Measurements from ENCODE around the gene RNF227. TPM values are rescaled to one million over a fixed set of nuclear protein-coding genes. Genes with fewer than 3 reads are reported as not detected.
A peak's percentile ranks its signal among the peaks of the same experiment; 100 is the strongest.

RNF227 gene
- total RNA-seq, 1 donor from 2014 or later, result 4.0 TPM

DNA sequence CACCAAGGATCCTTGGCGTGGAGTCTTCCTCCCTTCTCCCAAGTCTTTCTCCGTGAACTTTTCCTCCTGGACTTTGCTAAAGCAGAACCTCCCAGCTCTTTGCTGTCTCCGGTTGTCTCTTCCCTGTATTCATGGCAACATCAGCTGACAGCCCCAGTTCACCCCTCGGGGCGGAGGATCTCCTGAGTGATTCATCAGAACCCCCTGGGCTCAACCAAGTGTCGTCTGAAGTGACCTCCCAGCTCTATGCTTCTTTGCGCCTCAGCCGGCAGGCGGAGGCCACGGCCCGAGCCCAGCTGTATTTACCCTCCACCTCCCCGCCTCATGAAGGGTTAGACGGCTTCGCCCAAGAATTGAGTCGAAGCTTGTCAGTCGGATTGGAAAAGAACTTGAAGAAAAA is 16.9 kb upstream of the RNF227 start:
- H3K27me3 Mint-ChIP-seq (ENCODE audit: insufficient read depth, low read depth), result peaks cover 7% of the 10 kb centered on the region
- H3K27ac Mint-ChIP-seq, result peak overlapping the region; percentile 97
- Histone ChIP-seq H3K79me2 (ENCODE audit: low read depth) (peaks cover 10% of the 10 kb centered on the region), H3F3A (ENCODE audit: low read depth) (no peaks in the 10 kb centered on the region), H3K4me2 (peak overlapping the region; percentile 86), H4K20me1 (ENCODE audit: low read depth) (peaks cover 21% of the 10 kb centered on the region), H3K27ac (no peak overlapping the region), H3K4me3 (peak overlapping the region; percentile 73), H3K36me3 (no peaks in the 10 kb centered on the region), H3K4me1 (peaks cover 9% of the 10 kb centered on the region), H3K27me3 (peaks cover 17% of the 10 kb centered on the region), H3K9ac (peak overlapping the region; percentile 63), H2AFZ (replicated peaks) (no peak overlapping the region), H3K9me3 (ENCODE audit: low read depth) (no peaks in the 10 kb centered on the region)
- H3K4me1 Mint-ChIP-seq, result peaks cover 49% of the 10 kb centered on the region
- H3K36me3 Mint-ChIP-seq, result peaks cover 21% of the 10 kb centered on the region
- H3K9me3 Mint-ChIP-seq, result no peaks in the 10 kb centered on the region
- TF ChIP-seq EZH2phosphoT487 (IDR thresholded peaks at IDR 0.05), result no peak
- no peak for TF ChIP-seq EZH2 (IDR thresholded peaks at IDR 0.05)
- TF ChIP-seq, protein P1, sequence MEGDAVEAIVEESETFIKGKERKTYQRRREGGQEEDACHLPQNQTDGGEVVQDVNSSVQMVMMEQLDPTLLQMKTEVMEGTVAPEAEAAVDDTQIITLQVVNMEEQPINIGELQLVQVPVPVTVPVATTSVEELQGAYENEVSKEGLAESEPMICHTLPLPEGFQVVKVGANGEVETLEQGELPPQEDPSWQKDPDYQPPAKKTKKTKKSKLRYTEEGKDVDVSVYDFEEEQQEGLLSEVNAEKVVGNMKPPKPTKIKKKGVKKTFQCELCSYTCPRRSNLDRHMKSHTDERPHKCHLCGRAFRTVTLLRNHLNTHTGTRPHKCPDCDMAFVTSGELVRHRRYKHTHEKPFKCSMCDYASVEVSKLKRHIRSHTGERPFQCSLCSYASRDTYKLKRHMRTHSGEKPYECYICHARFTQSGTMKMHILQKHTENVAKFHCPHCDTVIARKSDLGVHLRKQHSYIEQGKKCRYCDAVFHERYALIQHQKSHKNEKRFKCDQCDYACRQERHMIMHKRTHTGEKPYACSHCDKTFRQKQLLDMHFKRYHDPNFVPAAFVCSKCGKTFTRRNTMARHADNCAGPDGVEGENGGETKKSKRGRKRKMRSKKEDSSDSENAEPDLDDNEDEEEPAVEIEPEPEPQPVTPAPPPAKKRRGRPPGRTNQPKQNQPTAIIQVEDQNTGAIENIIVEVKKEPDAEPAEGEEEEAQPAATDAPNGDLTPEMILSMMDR (IDR thresholded peaks at IDR 0.05), result no peak
- peak overlapping the region; percentile 99 for H3K4me3 Mint-ChIP-seq
- DNase-seq (ENCODE audit: low spot score), result peak; percentile 67

- DNase-seq (ENCODE audit: low spot score), result peak; percentile 59
- Histone ChIP-seq H3K27me3 (peaks cover 22% of the 10 kb centered on the region), H4K20me1 (ENCODE audit: low read depth) (peaks cover 21% of the 10 kb centered on the region), H3K4me2 (peak overlapping the region; percentile 86), H3K4me3 (peak overlapping the region; percentile 73), H3K36me3 (no peaks in the 10 kb centered on the region), H2AFZ (replicated peaks) (peak overlapping the region; percentile 79), H3K9me3 (ENCODE audit: low read depth) (no peaks in the 10 kb centered on the region), H3F3A (ENCODE audit: low read depth) (no peaks in the 10 kb centered on the region), H3K4me1 (peaks cover 9% of the 10 kb centered on the region), H3K27ac (no peak overlapping the region), H3K9ac (peak overlapping the region; percentile 63), H3K79me2 (ENCODE audit: low read depth) (peaks cover 10% of the 10 kb centered on the region)
- H3K4me1 Mint-ChIP-seq, result peaks cover 50% of the 10 kb centered on the region
- peaks cover 22% of the 10 kb centered on the region for H3K36me3 Mint-ChIP-seq
- peaks cover 7% of the 10 kb centered on the region for H3K27me3 Mint-ChIP-seq (ENCODE audit: insufficient read depth, low read depth)
- H3K27ac Mint-ChIP-seq, result peak overlapping the region; percentile 97
- TF ChIP-seq EZH2 (IDR thresholded peaks at IDR 0.05), result no peak
- TF ChIP-seq, protein P1 (IDR thresholded peaks at IDR 0.05), result no peak
- no peak for TF ChIP-seq EZH2phosphoT487 (IDR thresholded peaks at IDR 0.05)
- H3K9me3 Mint-ChIP-seq, result no peaks in the 10 kb centered on the region
- peak overlapping the region; percentile 99 for H3K4me3 Mint-ChIP-seq
Measured at GRCh38 chr17:7932483-7932891, 16.4 kb upstream of the RNF227 start.

- Histone ChIP-seq H2AFZ (replicated peaks) (peak within 1 kb of the TSS; percentile 79), H3K27me3 (peaks cover 28% of the 10 kb centered on the region), H3K4me2 (peak within 1 kb of the TSS; percentile 88), H3K9me3 (ENCODE audit: low read depth) (no peaks in the 10 kb centered on the region), H3K79me2 (ENCODE audit: low read depth) (peaks cover 10% of the 10 kb centered on the region), H3K9ac (peak within 1 kb of the TSS; percentile 63), H3K27ac (no peak within 1 kb of the TSS), H3K4me3 (peak within 1 kb of the TSS; percentile 73), H4K20me1 (ENCODE audit: low read depth) (peaks cover 21% of the 10 kb centered on the region), H3K36me3 (no peaks in the 10 kb centered on the region), H3K4me1 (peaks cover 9% of the 10 kb centered on the region), H3F3A (ENCODE audit: low read depth) (no peaks in the 10 kb centered on the region)
- Mint-ChIP-seq H3K4me1 (peaks cover 50% of the 10 kb centered on the region), H3K9me3 (no peaks in the 10 kb centered on the region), H3K36me3 (peaks cover 18% of the 10 kb centered on the region), H3K4me3 (peak within 1 kb of the TSS; percentile 99), H3K27ac (peak within 1 kb of the TSS; percentile 97), H3K27me3 (ENCODE audit: insufficient read depth, low read depth) (peaks cover 7% of the 10 kb centered on the region)
- TF ChIP-seq EZH2phosphoT487 (IDR thresholded peaks at IDR 0.05) (no peak), EZH2 (IDR thresholded peaks at IDR 0.05) (no peak)
- TF ChIP-seq, protein P1 (IDR thresholded peaks at IDR 0.05), result no peak
- peak; percentile 98 for DNase-seq (ENCODE audit: low spot score)
Measured at GRCh38 chr17:7931709-7932482, 15.8 kb upstream of the RNF227 start, which contains the start of the genes CNTROB and TRAPPC1. Gene CNTROB (plus strand): TSS chr17:7932206. CDS start chr17:7933080, 874 bp downstream. Gene TRAPPC1 (minus strand): TSS chr17:7931946. CDS start chr17:7931829, 117 bp downstream.

Data from neural progenitor cell (in vitro differentiated cells).